ENCODE measurements around the gene ZFAND5.

ZFAND5 gene

GRCh38 chr9:72399391-72399790 lies 34.4 kb upstream of the ZFAND5 start:
- no peak for TF ChIP-seq CTCF (IDR thresholded peaks at IDR 0.05; ENCODE audit: low read depth, low read length)
- H3K4me3 ChIP-seq (ENCODE audit: low read depth, low read length), result no peak overlapping the region

- no peak for TF ChIP-seq CTCF (IDR thresholded peaks at IDR 0.05; ENCODE audit: low read depth, low read length)
- H3K4me3 ChIP-seq (ENCODE audit: low read depth, low read length), result 0 out of 2 replicates have a peak overlapping the region, but pooled peaks have one; percentile 4
Observed at GRCh38 chr9:72396247-72397091, 31.5 kb upstream of the ZFAND5 start.

GRCh38 chr9:72394066-72394465 lies 29.1 kb upstream of the ZFAND5 start:
- no peak for TF ChIP-seq CTCF (IDR thresholded peaks at IDR 0.05; ENCODE audit: low read depth, low read length)
- H3K4me3 ChIP-seq (ENCODE audit: low read depth, low read length), result no peak overlapping the region

GRCh38 chr9:72390907-72391306 lies 25.9 kb upstream of the ZFAND5 start:
- no peak overlapping the region for H3K4me3 ChIP-seq (ENCODE audit: low read depth, low read length)
- TF ChIP-seq CTCF (IDR thresholded peaks at IDR 0.05; ENCODE audit: low read depth, low read length), result no peak

GRCh38 chr9:72386186-72386585 lies 21.2 kb upstream of the ZFAND5 start:
- H3K4me3 ChIP-seq (ENCODE audit: low read depth, low read length), result no peak overlapping the region
- no peak for TF ChIP-seq CTCF (IDR thresholded peaks at IDR 0.05; ENCODE audit: low read depth, low read length)

GRCh38 chr9:72384710-72385485 lies 19.9 kb upstream of the ZFAND5 start:
- H3K4me3 ChIP-seq (ENCODE audit: low read depth, low read length), result no peak overlapping the region

More at GRCh38 chr9:72384710-72385485, 19.9 kb upstream of the ZFAND5 start:
- TF ChIP-seq CTCF (IDR thresholded peaks at IDR 0.05; ENCODE audit: low read depth, low read length), result no peak

All from WI38 (cell line).